ENCODE data around the gene NACC2. TPM values are rescaled to one million over a fixed set of nuclear protein-coding genes. Genes with fewer than 3 reads are reported as not detected.

Gene NACC2
- total and polyA plus RNA-seq, 8 donors = 3.6 to 29.5 (median 5.5) TPM

DNA sequence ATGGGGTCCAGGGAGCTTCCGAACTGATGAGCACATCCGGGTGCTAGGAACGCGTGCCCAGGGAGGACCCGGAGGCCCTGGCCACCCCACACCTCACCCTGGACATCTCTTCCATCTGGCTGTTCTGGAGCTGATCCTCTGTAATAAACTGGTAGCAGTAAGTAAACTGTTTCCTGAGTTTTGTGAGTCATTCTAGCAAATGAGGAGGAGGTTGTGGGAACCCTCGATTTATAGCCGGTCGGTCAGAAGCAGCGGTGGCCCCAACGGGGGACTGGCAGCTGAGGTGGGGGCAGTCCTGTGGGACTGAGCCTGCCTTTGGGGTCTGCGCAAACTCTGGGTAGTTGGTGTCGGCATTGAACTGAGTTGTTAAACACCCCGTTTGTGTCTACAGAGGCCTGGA, 118.6 kb downstream of the NACC2 start:
- H3K4me1 ChIP-seq = peaks cover 0 to 22% of the 10 kb centered on the region in 2 donors
- intact Hi-C loops (cut with DNase I) = loop anchor here in 1 of 2 donors (10.0 kb wide), 1 partner anchor 148 kb away; no protein-coding TSS in a partner anchor
- no peak overlapping the region for H3K27ac ChIP-seq
- no peak overlapping the region for H3K4me3 ChIP-seq
- H3K27me3 ChIP-seq = peaks cover 0 to 30% of the 10 kb centered on the region in 2 donors
- DNase-seq (no peak), ATAC-seq (no peak)
- no peaks in the 10 kb centered on the region for H3K36me3 ChIP-seq
- TF ChIP-seq, protein P1, sequence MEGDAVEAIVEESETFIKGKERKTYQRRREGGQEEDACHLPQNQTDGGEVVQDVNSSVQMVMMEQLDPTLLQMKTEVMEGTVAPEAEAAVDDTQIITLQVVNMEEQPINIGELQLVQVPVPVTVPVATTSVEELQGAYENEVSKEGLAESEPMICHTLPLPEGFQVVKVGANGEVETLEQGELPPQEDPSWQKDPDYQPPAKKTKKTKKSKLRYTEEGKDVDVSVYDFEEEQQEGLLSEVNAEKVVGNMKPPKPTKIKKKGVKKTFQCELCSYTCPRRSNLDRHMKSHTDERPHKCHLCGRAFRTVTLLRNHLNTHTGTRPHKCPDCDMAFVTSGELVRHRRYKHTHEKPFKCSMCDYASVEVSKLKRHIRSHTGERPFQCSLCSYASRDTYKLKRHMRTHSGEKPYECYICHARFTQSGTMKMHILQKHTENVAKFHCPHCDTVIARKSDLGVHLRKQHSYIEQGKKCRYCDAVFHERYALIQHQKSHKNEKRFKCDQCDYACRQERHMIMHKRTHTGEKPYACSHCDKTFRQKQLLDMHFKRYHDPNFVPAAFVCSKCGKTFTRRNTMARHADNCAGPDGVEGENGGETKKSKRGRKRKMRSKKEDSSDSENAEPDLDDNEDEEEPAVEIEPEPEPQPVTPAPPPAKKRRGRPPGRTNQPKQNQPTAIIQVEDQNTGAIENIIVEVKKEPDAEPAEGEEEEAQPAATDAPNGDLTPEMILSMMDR (IDR thresholded peaks at IDR 0.05) = no peak
- H3K9me3 ChIP-seq = no peaks in the 10 kb centered on the region

DNA sequence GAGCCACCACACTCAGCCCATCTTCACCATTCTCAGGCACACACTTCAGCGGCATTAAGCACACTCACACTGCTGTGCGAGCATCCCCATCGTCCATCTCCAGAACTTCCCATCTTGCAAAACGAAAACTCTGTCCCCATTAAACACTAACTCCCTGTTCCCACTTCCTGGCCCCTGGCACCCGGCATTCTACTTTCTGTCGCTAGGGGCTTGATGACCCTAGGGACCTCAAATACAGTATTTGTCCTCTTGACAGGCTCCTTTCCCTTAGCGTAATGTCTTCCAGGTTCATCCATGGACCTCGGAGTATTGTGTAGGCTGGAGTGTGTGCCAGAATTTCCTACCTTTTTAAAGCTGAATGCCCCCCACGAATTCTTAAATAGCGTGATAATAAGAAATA, 119.3 kb downstream of the NACC2 start:
- TF ChIP-seq, protein P1 (IDR thresholded peaks at IDR 0.05) = no peak
- Histone ChIP-seq H3K27me3 (peaks cover 0 to 30% of the 10 kb centered on the region in 2 donors), H3K9me3 (no peaks in the 10 kb centered on the region), H3K36me3 (no peaks in the 10 kb centered on the region), H3K4me1 (peaks cover 0 to 22% of the 10 kb centered on the region in 2 donors), H3K27ac (no peak overlapping the region), H3K4me3 (no peak overlapping the region)
- ATAC-seq (no peak), DNase-seq (no peak)
- intact Hi-C loops (cut with DNase I) = loop anchor here in 1 of 2 donors (10.0 kb wide), 1 partner anchor 149 kb away; no protein-coding TSS in a partner anchor

DNA sequence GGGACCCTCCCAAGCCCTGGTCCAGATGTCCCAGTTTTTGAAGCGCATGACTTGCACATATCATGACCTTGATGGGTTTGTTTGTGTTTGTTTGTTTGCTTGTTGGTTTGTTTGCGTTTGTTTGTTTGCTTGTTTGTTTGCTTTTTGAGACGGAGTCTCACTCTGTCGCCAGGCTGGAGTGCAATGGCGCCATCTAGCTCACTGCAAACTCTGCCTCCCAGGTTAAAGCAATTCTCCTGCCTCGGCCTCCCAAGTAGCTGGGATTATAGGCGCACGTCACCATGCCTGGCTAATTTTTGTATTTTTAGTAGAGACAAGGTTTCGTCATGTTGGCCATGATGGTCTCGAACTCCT, 120.9 kb downstream of the NACC2 start:
- no peak overlapping the region for H3K27ac ChIP-seq
- TF ChIP-seq, protein P1 (IDR thresholded peaks at IDR 0.05) = no peak
- intact Hi-C loops (cut with DNase I) = loop anchor here in 1 of 2 donors (10.0 kb wide), 1 partner anchor 151 kb away; no protein-coding TSS in a partner anchor
- peaks cover 0 to 13% of the 10 kb centered on the region in 2 donors for H3K27me3 ChIP-seq
- H3K4me3 ChIP-seq = no peak overlapping the region
- no peak for ATAC-seq
- H3K9me3 ChIP-seq = no peaks in the 10 kb centered on the region
- DNase-seq = no peak
- H3K4me1 ChIP-seq = peaks cover 0 to 26% of the 10 kb centered on the region in 2 donors
- no peaks in the 10 kb centered on the region for H3K36me3 ChIP-seq

DNA sequence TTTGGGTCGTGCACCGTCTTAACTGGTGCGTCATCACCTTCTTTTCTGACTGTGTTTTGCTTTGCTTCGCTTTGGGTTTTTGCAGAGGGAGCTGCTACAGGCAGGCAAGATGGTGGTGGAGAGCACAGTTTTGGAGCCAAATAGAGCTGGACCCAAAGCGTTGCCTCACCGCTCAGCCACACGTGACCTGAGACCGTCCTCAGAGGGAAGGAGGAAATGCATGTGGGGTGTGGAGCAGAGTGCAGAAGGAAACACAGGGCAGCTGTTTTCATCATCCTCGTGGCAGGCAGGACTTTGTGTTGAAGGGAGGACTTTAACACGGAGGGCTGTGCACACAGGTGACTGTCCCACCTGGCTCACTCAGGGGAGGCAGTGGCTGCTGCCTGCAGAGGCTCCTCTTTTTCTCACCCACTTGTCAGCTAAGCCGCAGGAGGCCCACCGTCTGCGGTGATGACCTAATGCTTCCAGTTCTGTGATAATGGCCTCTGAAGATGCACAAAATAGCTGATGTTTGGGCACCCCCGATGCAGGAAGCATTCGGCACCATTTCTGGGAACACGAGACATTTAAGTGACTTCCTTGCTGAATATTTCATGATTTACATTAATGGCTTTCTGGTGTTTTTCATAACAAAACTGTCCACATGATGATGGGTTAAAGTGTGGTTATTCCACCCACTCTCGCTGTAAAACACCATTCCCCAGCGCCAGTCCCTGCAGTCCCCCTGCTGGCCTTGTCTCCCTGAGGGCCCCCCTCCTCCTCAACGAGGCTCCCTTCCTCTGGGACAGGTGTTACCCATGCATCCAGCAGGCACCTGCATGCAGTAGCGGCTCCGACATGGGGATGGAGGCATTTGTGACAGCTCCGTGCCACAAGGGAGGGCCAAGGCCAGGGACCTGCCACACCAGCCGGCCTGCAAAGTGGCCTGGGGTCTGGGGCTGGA, 121.5 kb downstream of the NACC2 start:
- Histone ChIP-seq H3K27ac (no peak overlapping the region), H3K4me1 (peaks cover 0 to 27% of the 10 kb centered on the region in 2 donors), H3K27me3 (peaks cover 0 to 7% of the 10 kb centered on the region in 2 donors), H3K36me3 (no peaks in the 10 kb centered on the region), H3K9me3 (no peaks in the 10 kb centered on the region), H3K4me3 (no peak overlapping the region)
- ATAC-seq = peak; percentile 44
- intact Hi-C loops (cut with DNase I) = loop anchor here in 1 of 2 donors (10.0 kb wide), 1 partner anchor 151 kb away; no protein-coding TSS in a partner anchor
- DNase-seq = peak in 1 of 4 donors; percentile 62
- TF ChIP-seq, protein P1 (IDR thresholded peaks at IDR 0.05) = no peak

DNA sequence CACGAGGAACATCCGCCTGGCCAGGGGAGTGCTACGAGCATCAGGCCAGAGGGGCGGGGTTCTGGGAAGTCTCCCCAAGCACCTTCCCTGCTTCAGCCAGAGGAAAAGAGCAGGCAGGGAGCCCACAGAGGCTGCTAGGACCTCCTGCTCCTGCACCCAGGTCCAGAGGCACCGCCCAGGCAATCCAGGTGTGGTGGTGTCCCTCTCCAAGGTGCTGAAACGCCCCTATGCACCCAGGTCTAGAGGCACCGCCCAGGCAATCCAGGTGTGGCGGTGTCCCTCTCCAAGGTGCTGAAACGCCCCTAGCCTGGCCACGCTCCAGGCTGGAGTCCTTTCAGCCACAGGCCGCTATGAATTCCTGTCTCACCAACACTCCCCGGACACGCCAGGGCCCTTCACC, 123.2 kb downstream of the NACC2 start:
- DNase-seq (peak in 2 of 4 donors; percentile 60 to 79), ATAC-seq (peak; percentile 88)
- Histone ChIP-seq H3K27ac (no peak overlapping the region), H3K4me1 (peaks cover 0 to 42% of the 10 kb centered on the region in 2 donors), H3K27me3 (peaks cover 0 to 3% of the 10 kb centered on the region in 2 donors), H3K4me3 (no peak overlapping the region), H3K36me3 (no peaks in the 10 kb centered on the region), H3K9me3 (no peaks in the 10 kb centered on the region)
- intact Hi-C loops (cut with DNase I) = loop anchor here in 1 of 2 donors (10.0 kb wide), 1 partner anchor 153 kb away; no protein-coding TSS in a partner anchor
- TF ChIP-seq, protein P1 (IDR thresholded peaks at IDR 0.05) = no peak

Measured in left lung (tissue), 10 donors.